ENCODE results near the gene HSPB7.

- no peak for TF ChIP-seq CTCF (IDR thresholded peaks at IDR 0.05)
- no peak for TF ChIP-seq EZH2 (IDR thresholded peaks at IDR 0.05)
Measured at GRCh38 chr1:16026723-16027484, 9.1 kb upstream of the HSPB7 start.
